GM12801 (cell line): ENCODE data around the gene LKAAEAR1.

Experiments
- TF ChIP-seq, protein P1 (sequence below): IDR thresholded peaks from one replicate; pipeline ENCODE4 v1.5.1; 2011; ENCODE audit warnings: control low read depth; ENCODE audit not compliant: insufficient read length; ENCODE audit errors: extremely low read depth

LKAAEAR1 gene

DNA sequence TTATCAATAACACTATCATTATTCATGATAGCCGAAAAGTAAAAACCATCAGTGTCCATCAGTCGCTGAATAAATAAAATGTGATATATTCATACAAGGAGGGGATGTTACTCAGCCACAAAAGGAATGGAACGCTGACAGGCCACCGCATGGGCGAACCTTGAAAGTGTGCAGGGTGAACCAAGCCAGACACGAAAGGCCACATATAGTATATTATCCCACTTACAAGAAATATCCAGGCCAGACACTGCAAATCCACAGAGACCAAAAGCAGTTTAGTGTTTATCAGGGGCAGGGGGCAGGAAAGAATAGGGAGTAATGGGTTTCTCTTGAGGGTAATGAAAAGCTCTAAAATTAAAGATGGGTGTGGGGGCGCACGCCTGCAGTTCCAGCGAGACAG, 40.4 kb downstream of the LKAAEAR1 start:
- TF ChIP-seq, protein P1, sequence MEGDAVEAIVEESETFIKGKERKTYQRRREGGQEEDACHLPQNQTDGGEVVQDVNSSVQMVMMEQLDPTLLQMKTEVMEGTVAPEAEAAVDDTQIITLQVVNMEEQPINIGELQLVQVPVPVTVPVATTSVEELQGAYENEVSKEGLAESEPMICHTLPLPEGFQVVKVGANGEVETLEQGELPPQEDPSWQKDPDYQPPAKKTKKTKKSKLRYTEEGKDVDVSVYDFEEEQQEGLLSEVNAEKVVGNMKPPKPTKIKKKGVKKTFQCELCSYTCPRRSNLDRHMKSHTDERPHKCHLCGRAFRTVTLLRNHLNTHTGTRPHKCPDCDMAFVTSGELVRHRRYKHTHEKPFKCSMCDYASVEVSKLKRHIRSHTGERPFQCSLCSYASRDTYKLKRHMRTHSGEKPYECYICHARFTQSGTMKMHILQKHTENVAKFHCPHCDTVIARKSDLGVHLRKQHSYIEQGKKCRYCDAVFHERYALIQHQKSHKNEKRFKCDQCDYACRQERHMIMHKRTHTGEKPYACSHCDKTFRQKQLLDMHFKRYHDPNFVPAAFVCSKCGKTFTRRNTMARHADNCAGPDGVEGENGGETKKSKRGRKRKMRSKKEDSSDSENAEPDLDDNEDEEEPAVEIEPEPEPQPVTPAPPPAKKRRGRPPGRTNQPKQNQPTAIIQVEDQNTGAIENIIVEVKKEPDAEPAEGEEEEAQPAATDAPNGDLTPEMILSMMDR, result no peak

DNA sequence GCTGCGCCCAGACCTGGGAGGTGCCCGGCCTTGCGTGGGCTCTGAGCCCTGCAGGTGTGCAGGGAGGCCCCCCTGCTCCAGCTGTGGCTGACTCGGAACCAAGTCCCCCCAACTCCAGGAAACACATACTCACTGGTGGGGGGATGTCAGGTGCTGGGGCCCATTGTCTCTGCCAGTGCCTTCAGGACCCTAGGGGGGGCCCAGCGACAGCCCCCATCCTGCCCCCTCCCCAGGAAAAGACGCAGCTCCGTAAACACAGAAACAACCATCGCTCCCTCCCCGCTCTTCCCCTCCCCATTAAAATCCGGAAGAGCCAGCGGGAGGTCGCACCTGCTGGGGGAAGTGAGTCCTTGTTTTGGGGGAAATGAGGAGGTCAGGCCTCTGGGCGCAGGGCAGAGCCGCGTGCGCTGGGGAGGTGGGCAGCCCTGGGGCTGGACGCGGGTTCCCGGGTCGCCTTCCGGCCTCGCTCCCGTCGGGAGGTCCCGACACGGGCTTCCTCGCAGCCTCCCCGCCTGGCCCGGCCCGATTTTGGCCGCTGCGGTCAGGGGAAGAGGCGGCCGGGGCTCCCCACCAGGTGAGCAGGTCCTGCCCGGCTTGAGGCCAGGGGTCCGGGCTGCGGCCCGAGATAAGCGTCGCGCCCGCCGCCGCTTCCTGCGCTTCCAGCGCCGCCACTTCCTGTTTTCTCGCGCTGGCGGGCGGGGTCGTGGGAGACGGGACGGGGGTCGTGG, 42.0 kb downstream of the LKAAEAR1 start:
- TF ChIP-seq, protein P1, result no peak

DNA sequence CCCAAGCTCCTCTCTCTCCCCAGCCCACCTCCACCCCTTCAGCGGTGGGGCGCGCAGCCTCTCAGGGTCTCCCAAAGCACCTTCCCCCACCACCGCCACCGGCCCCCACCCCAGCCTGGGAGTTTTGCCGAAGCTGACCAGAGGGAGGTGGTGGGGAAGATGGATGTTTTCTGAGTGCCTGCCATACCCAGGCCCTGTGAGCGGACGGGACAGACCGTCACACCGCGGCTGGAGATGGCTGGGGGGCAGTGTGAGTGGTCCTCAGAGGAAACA, 42.5 kb downstream of the LKAAEAR1 start:
- TF ChIP-seq, protein P1, result no peak

DNA sequence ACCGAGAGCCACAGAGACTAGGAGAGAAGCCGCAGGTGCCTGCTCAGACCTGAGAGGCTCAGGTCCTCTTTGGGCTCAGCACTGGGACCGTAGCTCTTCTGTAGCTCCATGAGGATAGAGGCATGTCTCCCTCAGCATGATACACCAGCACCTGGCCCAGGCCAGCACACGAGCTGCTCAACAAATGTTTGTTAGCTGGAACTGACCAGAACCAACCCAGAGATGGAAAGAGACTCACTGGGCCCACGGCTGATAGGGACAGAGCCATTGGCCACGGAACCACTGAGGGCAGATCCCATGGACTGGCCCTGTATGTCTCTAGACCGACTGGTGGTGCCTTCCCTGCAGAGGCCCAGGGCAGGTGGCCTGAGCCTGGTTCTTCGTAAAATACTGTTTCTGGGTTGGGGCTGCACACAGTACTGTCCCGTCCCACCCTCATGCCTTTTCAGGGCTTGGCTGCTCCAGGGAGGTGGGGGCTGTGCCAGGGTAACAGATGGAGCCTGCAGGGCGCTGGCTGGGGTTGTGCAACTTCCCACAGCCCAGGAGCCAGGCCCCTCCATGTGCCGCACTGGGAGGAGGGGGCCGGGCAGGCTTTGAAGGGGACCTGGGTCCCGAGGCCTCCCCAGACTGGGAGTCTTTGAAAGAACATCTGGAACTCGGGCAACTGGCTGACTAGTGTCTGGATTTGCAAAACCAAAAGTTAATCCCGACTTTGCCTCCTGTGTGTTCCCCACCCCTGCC, 43.0 kb downstream of the LKAAEAR1 start:
- TF ChIP-seq, protein P1, result no peak

DNA sequence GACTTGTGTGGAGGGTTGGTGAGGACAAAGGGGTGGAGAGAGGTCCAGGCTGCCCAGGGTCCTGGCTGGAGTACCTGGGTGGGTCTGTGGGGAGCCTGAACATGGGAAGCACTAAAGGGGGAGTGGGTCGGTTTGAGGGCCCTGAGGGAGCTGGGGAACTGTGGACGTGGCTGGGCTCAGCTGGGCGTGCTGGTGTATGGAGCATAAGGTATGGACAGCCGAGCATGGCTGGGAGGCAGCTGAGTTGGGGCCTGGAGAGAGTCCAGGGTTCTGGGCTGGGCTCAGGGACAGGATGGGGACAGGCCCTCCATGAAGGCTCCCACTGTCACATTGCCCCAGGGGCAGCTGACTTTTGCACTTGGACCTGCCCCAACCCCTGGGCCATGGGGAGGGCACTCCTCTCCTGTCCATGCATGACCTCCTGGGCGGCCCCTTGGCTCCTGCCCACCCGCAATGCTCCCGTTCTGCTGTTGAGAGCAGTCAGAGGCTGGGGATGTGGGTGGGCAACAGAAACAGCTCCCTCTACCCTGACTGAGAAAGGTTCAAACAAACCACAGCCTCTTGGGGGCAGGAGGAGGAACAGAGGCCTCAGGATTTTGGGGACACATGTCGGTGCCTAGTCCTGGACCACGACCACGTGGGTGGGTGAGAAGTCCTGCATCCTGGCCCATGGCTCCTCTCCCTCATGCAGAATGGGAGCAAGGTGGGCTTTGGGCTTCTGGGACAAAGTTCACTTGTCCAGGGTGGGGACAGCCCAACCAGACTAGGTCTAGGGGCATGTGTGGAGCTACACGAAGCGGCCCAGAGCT, 43.8 kb downstream of the LKAAEAR1 start:
- TF ChIP-seq, protein P1, result no peak

DNA sequence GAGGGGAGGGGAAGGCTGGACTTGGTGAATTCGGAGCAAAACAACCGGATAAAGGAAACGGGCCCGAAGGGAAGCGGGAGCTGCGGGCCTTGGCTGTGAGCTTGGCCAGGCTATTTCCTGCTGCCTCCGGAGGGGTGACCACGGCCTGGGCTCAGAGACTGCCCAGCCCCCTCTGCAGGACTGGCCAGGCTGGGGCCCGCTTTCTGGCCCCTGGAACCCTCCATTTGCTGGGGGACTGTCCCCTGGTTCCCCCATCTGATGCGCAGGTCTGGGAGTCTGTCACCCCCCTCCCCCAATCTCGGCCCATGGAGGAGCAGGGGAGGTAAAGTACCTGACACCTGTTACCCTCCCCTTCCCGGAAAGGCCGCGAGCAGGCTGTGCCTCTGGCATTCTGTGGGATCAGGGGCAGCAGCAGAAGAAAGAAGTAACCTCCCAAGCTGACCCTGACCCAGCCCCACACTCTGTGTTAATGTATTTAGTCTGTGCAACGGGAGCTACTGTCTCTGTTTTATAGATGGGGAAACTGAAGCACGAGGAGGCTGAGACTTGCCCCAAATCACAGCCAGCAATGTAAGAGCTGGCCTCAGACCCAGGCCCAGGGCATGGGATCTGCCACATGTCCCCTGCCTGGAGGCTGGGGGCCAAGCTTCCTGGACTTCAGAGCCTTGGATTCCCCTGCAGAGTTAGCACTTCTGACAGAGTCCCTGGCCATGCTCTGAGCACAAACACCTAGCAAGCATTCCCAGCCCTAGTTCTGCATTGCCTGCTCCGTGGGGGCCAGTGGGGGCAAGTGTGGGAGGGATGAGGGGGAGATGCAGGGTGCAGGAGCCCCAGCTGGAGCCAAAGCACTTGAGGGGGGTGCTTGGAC, 44.7 kb downstream of the LKAAEAR1 start:
- TF ChIP-seq, protein P1, result no peak
